Epithelial cell of esophagus (primary cell): ENCODE data around the gene BCKDHB.
A peak's percentile ranks its signal among the peaks of the same experiment; 100 is the strongest.

Experiments used
- DNase-seq: peaks from one replicate; pipeline ENCODE4 v3.0.0; 2010; ENCODE audit warnings: low read depth
- H3K4me3 ChIP-seq: 2 replicates; pipeline ENCODE4 v1.5.1; 2011; ENCODE audit warnings: mild to moderate bottlenecking, low read length, control low read depth
- CTCF ChIP-seq: IDR thresholded peaks from 2 replicates; pipeline ENCODE4 v1.5.1; 2011; ENCODE audit warnings: low read depth, mild to moderate bottlenecking, low read length, control low read depth, inconsistent platforms; ENCODE audit not compliant: insufficient read depth; ENCODE audit errors: missing control alignments

Gene BCKDHB

DNA sequence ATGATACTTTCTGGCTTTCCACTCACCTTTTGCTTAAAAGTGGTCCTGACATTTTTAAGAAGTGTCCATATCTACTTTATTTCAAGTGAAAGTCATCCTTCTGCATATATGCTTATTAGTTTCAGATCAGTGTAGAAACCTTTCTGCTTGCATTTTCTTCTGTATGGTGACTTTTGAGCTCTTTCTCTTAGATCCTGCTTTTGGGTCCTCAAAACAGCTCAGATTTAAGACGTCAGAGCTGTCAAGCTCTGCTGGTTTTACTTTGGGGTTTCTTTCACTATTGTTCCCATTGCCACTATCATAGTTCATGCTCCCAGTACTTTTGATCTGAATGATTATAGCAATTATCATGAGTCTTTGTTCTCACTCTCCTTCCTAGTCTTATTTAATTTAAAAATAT is 41.7 kb downstream of the BCKDHB start:
- TF ChIP-seq CTCF, result no peak
- no peak for DNase-seq
- H3K4me3 ChIP-seq, result no peak overlapping the region

DNA sequence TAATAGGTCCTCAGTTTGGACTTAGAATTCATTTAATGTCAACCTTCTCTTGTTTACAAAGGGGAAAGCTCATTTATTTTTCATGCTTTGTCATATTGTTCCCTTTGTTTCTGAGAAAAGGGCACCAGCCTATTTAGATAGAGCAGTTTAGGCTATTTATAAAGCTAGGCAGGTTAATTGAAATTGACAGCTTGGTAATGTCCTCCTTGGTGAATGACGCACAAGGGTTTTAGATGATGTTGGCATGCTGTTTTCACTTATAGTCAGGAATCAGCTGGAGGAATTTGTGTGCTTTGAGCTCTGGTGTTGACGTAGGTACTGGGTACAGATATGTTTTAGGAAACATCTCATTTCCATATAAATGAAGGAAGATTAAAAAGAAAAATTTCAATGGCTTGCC is 45.2 kb downstream of the BCKDHB start:
- no peak for TF ChIP-seq CTCF
- no peak for DNase-seq
- H3K4me3 ChIP-seq, result no peak overlapping the region

DNA sequence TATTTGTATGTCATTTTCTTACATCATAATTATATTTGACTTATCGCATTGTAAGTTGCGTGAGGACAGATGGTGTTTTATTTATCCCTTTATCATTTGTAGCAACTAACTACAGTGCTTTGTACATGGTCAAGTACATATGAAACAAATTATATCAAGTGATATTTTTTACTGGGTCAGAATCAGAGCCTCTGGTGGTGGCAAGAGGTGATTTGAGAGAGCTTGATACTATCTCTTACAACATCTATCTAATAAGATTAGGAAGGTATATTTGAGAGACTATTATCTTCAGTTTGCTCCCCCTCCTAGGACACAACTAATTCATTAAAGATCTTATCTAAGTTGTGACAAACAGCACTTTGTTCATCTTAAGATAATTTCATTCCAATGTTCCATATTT is 47.7 kb downstream of the BCKDHB start:
- no peak for TF ChIP-seq CTCF
- DNase-seq, result no peak
- no peak overlapping the region for H3K4me3 ChIP-seq

DNA sequence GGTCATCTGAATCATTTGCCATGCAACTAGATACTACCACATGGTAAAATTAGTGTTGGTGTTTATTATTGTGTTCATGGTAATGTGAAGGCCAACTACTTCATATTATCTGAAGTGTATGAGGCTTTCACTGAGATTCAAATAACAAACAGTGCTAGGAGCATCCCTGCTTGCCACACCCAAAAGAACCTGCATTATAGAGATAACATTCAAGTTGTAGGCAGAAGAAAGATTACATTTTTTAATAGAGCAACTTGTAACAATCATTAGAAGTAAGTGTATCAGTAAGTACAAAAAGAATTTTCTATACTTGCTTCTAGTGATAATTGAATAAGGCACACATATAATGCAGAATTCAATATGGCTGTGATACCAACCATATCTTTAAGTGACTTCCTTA is 49.8 kb downstream of the BCKDHB start:
- no peak for TF ChIP-seq CTCF
- DNase-seq, result no peak
- no peak overlapping the region for H3K4me3 ChIP-seq

GRCh38 chr6:80158478-80158989 is 52.1 kb downstream of the BCKDHB start:
- H3K4me3 ChIP-seq, result no peak overlapping the region
- no peak for DNase-seq
- TF ChIP-seq CTCF, result no peak

- H3K4me3 ChIP-seq, result no peak overlapping the region
- TF ChIP-seq CTCF, result no peak
- no peak for DNase-seq
Observed at GRCh38 chr6:80161434-80161833, 55.0 kb downstream of the BCKDHB start.

DNA sequence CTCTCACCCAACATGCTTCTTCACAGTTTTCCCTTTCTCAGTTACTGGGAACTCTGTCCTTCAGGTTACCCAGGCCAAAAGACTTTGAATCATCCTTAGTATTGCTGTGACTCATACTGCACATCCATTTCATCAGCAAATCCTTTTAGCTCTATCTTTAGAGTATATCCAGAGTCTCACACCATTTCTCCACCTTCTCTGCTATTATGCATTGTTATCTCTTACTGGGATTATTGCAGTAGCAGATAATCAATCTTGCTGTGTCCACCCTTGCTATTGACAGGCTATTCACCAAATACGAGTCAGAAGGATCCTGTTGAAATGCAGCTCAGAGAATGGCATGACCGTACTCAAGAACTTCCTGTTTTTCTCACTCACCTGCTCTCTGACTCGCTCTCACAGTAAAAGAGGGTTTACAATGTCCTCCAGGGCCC is 57.3 kb downstream of the BCKDHB start:
- no peak overlapping the region for H3K4me3 ChIP-seq
- TF ChIP-seq CTCF, result no peak
- DNase-seq, result peak; percentile 88
